Prostate gland (tissue), 2 donors: ENCODE data around the gene ADAM10. TPM values are rescaled to one million over a fixed set of nuclear protein-coding genes. Genes with fewer than 3 reads are reported as not detected.

ENCODE experiments used
- DNase-seq: peaks from one replicate; pipeline ENCODE4 v3.0.0-alpha.2; 2019; ENCODE audit warnings: low spot score
- H3K27ac ChIP-seq, 2 donors: fragments of 200-600 bp; sonication (generic); 2 replicates each; pipeline ENCODE4 v1.5.1; 2017 to 2019
- H3K27me3 ChIP-seq: fragments of 200-600 bp; sonication (generic); replicated peaks from 2 replicates; pipeline ENCODE4 v1.5.1; 2019; ENCODE audit not compliant: insufficient read depth
- H3K36me3 ChIP-seq, 2 donors: fragments of 200-600 bp; sonication (generic); 1 replicate in 1 of 2; 2 replicates in 1 of 2; pipeline versions ENCODE4 v1.5.1 to v1.8.1; 2017 to 2019
- H3K4me1 ChIP-seq: fragments of 200-600 bp; sonication (generic); replicated peaks from 2 replicates; pipeline ENCODE4 v1.5.1; 2019
- H3K4me3 ChIP-seq, 2 donors: fragments of 200-600 bp; sonication (generic); 2 replicates each; pipeline ENCODE4 v1.5.1; 2017 to 2019
- H3K9me3 ChIP-seq: fragments of 200-600 bp; sonication (generic); 2 replicates; pipeline ENCODE4 v1.5.1; 2017
- POLR2A ChIP-seq: fragments of 450-650 bp; IDR thresholded peaks from one replicate; pipeline ENCODE4 v1.6.1; 2016; ENCODE audit warnings: antibody characterized with exemption, mild to moderate bottlenecking
- POLR2AphosphoS5 ChIP-seq: sonication (generic); formaldehyde crosslinking; IDR thresholded peaks from one replicate; pipeline ENCODE4 v1.6.1; 2017; ENCODE audit warnings: antibody characterized with exemption
- WGBS: methylation state at CpG from one replicate; pipeline ENCODE4 v1.1.5; 2018; 5-methylcytosine and 5-hydroxymethylcytosine counted together
- intact Hi-C: fragments of 100-400 bp; cut with DNase I; formaldehyde crosslinking; loops from one replicate; pipeline ENCODE4 v1.14.2; 2022
- total RNA-seq, 2 donors: library from RNA; depleted of rRNA; stranded (reverse); fragments of >200 nt; gene quantifications; one replicate each; pipeline ENCODE4 v1.1.0, GENCODE V29; 2016
- TF ChIP-seq, protein P1 (sequence below), 4 experiments: fragments of 200-600 bp in 2 of 4; fragments of 450-650 bp in 2 of 4; sonication (generic) in 2 of 4; IDR thresholded peaks; 1 replicate in 3 of 4; 2 replicates in 1 of 4; pipeline ENCODE4 v1.5.1; 2016 to 2019; ENCODE audit warnings: antibody characterized with exemption in 4 of 4, mild to moderate bottlenecking in 2 of 4, moderate library complexity in 2 of 4

Gene ADAM10
- total RNA-seq, 2 donors from 2014 or later: 74.4 to 95.0 TPM

DNA sequence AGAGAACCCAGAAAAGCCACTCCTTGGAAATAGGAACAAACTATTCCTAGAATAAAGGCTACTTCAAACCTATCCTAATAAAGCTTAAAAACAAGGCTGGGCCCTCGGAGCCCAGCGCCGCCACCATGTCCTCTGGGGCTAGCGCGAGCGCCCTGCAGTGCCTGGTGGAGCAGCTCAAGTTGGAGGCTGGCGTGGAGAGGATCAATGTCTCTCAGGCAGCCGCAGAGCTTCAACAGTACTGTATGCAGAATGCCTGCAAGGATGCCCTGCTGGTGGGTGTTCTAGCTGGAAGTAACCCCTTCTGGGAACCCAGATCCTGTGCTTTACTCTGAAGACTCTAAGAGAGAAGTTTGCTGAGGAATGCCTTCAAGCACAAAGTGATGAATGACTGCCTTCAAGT lies 63.2 kb downstream of the ADAM10 start:
- no peaks in the 10 kb centered on the region for H3K36me3 ChIP-seq
- intact Hi-C loops: no loop called here
- no peak overlapping the region for H3K4me3 ChIP-seq
- no peaks in the 10 kb centered on the region for H3K4me1 ChIP-seq
- H3K27me3 ChIP-seq: no peaks in the 10 kb centered on the region
- no peak overlapping the region for H3K27ac ChIP-seq
- TF ChIP-seq POLR2AphosphoS5 (no peak), POLR2A (no peak)
- TF ChIP-seq, protein P1, sequence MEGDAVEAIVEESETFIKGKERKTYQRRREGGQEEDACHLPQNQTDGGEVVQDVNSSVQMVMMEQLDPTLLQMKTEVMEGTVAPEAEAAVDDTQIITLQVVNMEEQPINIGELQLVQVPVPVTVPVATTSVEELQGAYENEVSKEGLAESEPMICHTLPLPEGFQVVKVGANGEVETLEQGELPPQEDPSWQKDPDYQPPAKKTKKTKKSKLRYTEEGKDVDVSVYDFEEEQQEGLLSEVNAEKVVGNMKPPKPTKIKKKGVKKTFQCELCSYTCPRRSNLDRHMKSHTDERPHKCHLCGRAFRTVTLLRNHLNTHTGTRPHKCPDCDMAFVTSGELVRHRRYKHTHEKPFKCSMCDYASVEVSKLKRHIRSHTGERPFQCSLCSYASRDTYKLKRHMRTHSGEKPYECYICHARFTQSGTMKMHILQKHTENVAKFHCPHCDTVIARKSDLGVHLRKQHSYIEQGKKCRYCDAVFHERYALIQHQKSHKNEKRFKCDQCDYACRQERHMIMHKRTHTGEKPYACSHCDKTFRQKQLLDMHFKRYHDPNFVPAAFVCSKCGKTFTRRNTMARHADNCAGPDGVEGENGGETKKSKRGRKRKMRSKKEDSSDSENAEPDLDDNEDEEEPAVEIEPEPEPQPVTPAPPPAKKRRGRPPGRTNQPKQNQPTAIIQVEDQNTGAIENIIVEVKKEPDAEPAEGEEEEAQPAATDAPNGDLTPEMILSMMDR (IDR thresholded peaks at IDR 0.05): no peak
- 93% methylated on average over 8 of the region's 8 CpGs for WGBS
- DNase-seq: no peak
- no peaks in the 10 kb centered on the region for H3K9me3 ChIP-seq

DNA sequence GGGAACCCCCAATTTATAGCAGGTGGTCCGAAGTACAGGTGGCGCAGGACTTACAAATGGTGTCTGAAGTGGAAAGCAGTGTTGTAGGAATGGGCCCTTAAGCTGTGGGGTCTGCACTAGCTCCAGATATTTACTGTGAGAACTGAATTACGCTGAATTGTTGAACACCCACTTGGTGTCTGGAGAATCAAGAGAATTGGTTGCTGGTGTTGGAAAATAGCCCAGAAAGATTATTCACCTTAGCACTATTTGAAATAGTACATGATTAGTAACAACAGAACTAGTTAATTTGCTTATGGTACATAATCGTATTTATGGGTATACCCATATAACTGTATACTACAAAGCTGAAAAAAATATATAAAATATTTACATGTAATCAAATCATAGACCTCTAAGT lies 64.8 kb downstream of the ADAM10 start:
- no peaks in the 10 kb centered on the region for H3K4me1 ChIP-seq
- no peaks in the 10 kb centered on the region for H3K9me3 ChIP-seq
- H3K27ac ChIP-seq: no peak overlapping the region
- TF ChIP-seq, protein P1 (IDR thresholded peaks at IDR 0.05): no peak
- no peak for TF ChIP-seq POLR2AphosphoS5
- no peak for TF ChIP-seq POLR2A
- no peak overlapping the region for H3K4me3 ChIP-seq
- intact Hi-C loops: no loop called here
- H3K36me3 ChIP-seq: no peaks in the 10 kb centered on the region
- WGBS: 99% methylated on average over 4 of the region's 4 CpGs
- no peak for DNase-seq
- H3K27me3 ChIP-seq: no peaks in the 10 kb centered on the region

DNA sequence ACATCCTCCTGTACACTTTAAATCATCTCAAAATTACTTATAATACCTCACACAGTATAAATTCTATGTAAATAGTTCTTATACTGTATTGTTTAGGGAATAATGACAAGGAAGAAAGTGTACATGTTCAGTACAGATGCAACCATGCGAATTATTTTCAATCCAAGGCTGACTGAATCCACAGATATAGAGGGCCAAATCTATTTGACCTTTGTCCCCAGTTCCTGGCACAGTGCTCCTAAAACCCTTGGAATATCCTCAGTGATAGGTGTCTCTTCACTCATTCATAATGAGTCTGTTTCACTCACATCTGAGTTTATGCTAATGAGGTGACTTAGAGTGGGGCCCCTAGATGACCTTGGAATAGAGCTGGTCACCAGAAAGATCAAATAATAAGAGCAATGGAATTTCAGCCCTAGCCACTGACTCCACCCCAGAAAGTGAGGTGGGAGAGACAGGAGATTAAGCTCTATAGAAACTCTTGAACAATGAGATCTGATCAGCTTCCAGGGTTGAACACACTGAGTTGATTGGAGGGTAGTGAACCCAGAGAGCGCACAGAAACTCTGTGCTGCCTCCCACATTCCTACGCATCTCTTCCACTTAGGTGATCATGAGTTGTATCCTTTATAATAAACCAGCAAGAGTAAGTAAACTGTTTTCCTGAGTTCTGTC lies 65.3 kb downstream of the ADAM10 start:
- Histone ChIP-seq H3K4me3 (no peak overlapping the region), H3K4me1 (no peaks in the 10 kb centered on the region), H3K36me3 (no peaks in the 10 kb centered on the region), H3K9me3 (no peaks in the 10 kb centered on the region), H3K27ac (no peak overlapping the region), H3K27me3 (no peaks in the 10 kb centered on the region)
- intact Hi-C loops: no loop called here
- WGBS: 99% methylated on average over 3 of the region's 3 CpGs
- no peak for DNase-seq
- TF ChIP-seq, protein P1 (IDR thresholded peaks at IDR 0.05): no peak
- no peak for TF ChIP-seq POLR2AphosphoS5
- no peak for TF ChIP-seq POLR2A

DNA sequence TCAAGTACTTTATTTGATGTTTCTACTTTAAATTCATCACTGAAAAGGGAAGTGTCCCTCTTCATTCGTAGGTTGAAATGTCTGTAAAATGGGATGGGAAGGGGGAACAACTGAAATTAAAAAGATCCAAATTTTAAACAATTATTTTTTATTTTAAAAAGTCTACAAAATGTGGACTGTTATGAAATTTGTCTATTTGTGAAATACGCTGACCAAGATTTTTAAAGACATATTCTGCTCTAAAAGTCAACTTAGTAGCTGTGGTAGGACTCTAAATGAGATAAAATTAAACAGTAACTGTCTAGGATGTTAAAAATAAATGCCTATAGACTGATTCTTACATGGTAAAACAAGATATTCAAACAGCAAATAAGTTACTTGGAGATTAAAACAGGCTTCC lies 67.3 kb downstream of the ADAM10 start:
- intact Hi-C loops: no loop called here

DNA sequence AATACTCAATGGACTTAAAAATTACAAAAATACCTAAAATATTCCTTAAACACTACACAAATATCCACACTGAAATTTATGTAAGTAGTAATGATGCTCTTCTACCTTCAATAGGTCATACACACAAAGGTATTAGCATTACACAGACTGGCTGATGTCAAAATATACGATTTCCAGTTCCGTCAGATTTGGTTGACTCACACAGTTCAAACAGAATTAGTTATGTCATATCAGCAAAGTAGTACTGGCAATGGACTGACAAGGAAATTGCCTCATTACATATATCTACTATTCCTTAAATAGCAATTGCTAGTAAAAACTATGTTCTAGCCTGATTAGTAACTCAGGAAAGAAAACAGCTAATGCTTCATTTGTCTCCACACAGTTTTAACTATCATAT lies 70.8 kb downstream of the ADAM10 start:
- Histone ChIP-seq H3K36me3 (no peaks in the 10 kb centered on the region), H3K4me3 (no peak overlapping the region), H3K4me1 (no peaks in the 10 kb centered on the region), H3K27ac (no peak overlapping the region), H3K9me3 (no peaks in the 10 kb centered on the region), H3K27me3 (no peaks in the 10 kb centered on the region)
- intact Hi-C loops: no loop called here
- WGBS: 83% methylated on average over 2 of the region's 2 CpGs
- no peak for DNase-seq
- TF ChIP-seq POLR2A (no peak), POLR2AphosphoS5 (no peak)

More for the DNA sequence above, 67.3 kb downstream of the ADAM10 start:
- Histone ChIP-seq H3K36me3 (no peaks in the 10 kb centered on the region), H3K27ac (no peak overlapping the region), H3K4me3 (no peak overlapping the region), H3K27me3 (no peaks in the 10 kb centered on the region), H3K9me3 (no peaks in the 10 kb centered on the region), H3K4me1 (no peaks in the 10 kb centered on the region)
- TF ChIP-seq, protein P1 (IDR thresholded peaks at IDR 0.05): no peak
- TF ChIP-seq POLR2AphosphoS5 (no peak), POLR2A (no peak)
- no peak for DNase-seq
- WGBS: 91% methylated on average over 2 of the region's 2 CpGs
